HK-2 (cell line): ENCODE results near the gene ANKS1B.

ENCODE experiments used
- DNase-seq: peaks from one replicate; pipeline ENCODE4 v3.0.0-alpha.2; 2018; ENCODE audit not compliant: unreplicated experiment

Gene ANKS1B

GRCh38 chr12:99128246-99128802 is 856.4 kb downstream of the ANKS1B start:
- no peak for DNase-seq

GRCh38 chr12:99122959-99123358 is 861.8 kb downstream of the ANKS1B start:
- DNase-seq, result no peak

DNA sequence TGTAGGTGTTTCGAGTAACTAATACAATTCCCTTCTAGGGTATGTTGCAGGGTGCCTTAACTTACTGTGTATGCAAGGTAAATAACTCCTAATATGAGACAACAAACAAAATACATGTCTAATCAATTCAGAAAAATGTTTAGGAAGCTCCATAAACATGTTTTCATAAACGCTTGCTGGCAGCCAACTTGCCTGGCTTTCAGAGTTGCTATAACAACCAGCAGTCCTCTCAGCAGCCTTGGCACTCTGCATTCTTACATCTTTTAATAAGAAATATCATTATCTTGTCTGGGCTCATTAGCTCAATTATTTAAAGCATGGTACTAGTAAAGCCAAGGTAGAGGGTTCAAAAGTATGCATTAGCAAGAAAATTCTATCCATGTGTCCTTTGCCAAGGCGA is 862.2 kb downstream of the ANKS1B start:
- no peak for DNase-seq

DNA sequence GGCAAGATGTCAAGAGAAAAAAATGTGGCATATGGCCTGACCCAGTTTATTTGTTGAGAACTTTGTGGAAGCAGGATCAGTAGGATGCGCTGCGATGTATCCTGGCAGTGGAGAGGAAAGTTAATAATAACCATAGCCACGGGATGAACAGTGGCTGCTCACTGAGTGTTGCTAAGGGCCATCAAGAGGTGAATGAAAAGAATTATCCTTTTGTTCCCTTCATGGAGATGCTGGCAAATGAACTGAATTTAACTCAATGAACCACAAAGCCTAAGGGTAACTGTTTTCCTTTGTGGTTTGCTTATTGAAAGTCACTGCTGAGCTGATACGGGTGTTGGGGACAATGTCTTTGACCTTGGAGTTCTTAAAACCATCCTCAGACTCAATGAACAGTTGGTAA is 863.2 kb downstream of the ANKS1B start:
- no peak for DNase-seq

- no peak for DNase-seq
These were observed 864.8 kb downstream of the ANKS1B start for GRCh38 chr12:99119943-99120342.

- no peak for DNase-seq
These were observed 865.3 kb downstream of the ANKS1B start for GRCh38 chr12:99119449-99119848.

- DNase-seq, result no peak
These were observed 873.1 kb downstream of the ANKS1B start for GRCh38 chr12:99111600-99111999.

- no peak for DNase-seq
These were observed 873.9 kb downstream of the ANKS1B start for GRCh38 chr12:99110868-99111267.

- DNase-seq, result no peak
These were observed 874.5 kb downstream of the ANKS1B start for GRCh38 chr12:99110212-99110611.

- no peak for DNase-seq
These were observed 875.8 kb downstream of the ANKS1B start for GRCh38 chr12:99108924-99109323.

DNA sequence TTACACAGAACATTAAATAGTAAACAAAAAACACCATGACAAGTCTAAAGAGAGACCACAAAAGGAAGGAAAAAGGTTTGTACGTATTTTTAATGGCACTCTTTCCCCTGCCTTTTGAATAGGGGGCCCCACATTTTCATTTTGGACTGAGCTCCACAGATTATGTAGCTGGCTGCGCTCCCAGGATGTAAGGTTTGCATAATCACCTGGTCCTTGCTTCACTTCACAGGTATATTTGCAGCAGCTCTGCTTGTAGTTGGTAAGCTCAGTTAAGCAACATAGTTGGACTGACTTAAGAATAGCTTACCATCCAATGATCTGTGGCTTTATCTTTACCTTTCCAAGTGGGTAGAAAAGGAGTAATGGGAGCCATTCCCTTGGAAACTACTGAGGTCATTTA is 885.0 kb downstream of the ANKS1B start:
- no peak for DNase-seq

DNA sequence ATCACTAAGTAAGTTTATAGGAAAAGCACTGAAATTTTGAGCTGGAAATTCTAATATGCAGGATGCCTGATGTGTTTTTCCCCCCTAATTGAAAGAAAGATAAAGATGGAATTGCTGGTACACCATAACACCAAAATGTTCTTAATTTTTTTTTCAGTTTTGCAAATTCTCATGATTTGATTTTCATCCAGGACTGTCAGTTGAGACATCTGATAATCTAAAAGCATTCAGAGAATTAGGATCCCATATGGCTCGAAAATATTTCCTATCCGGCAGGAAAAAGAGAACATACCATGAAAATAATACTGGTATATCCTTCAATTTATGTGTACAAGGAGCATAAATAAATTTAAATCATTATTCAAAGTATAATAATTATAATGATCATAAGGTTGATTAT is 887.6 kb downstream of the ANKS1B start:
- DNase-seq, result no peak

DNA sequence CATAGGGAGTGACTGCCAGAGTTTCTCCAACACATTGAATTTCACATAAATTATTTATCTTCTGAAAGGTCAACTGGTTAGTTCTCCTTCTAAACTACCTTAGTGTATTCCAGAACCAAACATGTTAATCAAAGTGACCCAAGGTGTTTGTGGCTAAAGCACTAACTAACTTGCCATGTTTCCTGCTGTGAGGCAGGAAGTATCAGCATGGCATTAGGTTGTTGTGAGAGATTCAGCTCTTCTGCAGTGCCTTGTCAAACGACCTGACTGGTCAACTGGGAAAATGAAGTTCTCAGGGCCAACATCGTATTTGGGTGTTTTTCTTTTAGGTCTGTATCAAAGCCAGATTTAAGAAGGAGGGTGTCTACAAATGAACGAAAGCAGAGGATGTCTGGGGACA is 891.6 kb downstream of the ANKS1B start:
- DNase-seq, result no peak

GRCh38 chr12:99092100-99092851 is 892.5 kb downstream of the ANKS1B start:
- DNase-seq, result no peak

- no peak for DNase-seq
These were observed 897.5 kb downstream of the ANKS1B start for GRCh38 chr12:99087278-99087677.

DNA sequence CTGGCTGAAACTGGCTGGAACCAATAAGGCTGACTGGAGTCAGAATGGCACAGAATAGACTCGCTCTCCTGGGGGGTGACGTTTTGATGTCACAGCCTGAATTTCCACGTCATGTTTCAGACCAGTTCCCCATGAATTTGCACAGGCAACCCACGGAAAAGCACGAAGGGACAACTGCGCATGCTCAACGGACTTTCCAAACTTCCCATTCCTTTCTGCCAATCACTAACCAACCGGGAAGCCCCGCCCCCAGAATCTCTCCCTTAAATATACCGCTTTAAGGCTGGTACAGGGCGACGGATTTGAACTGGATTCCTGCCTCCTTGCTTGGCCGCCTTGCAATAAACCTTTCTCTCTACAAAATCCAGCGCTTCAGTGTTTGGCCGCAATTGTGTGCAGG is 904.9 kb downstream of the ANKS1B start:
- DNase-seq, result no peak

GRCh38 chr12:99068993-99069747 is 915.6 kb downstream of the ANKS1B start:
- DNase-seq, result no peak

DNA sequence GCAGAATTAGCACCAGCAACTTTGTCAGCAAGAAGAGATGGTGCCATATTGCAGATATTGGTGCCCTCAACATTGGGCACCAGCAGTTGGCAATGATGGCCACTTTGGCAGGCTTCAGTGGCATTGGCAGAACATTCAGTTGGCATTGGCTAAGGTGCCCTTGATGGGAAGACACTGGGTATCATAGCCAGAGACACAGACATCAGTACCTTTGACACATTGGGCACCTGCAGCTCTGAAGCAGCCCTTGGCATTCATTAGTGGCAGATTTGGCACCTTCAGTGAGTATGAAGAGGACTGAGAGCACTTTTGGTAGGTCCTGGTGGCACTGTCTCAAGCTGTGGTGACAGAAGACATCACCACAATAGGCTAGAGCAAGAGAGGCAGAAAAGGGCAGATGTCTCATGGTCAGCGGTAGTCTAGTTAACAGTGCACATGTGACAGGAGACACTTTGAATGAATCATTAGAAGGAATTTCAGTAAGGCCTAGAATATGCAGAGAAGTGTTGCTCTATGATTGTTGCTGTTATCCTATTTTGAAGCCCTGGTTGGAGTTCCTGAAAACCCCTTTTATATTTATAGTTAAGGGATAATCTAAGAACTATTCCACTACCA is 917.5 kb downstream of the ANKS1B start:
- no peak for DNase-seq

- no peak for DNase-seq
These were observed 918.0 kb downstream of the ANKS1B start for GRCh38 chr12:99066726-99067125.

DNA sequence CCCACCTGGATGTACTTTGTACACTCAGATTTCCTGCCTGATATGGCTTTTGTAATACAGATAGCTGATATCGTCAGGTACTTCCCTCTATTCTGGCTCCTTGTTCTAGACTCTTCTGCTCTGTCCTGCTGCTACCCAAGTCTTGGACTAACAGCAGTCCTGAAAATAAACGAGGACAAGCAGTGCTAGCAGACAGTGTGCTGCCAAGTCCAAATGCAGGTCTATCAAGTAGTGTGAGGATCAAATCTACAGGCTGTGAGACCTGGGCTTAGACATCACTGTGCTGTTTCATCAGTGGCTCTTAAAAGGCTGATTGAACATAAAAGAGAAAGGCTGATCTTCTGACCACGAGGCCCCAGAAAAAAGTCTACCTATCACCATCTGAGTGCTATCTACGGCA is 921.6 kb downstream of the ANKS1B start:
- no peak for DNase-seq

DNA sequence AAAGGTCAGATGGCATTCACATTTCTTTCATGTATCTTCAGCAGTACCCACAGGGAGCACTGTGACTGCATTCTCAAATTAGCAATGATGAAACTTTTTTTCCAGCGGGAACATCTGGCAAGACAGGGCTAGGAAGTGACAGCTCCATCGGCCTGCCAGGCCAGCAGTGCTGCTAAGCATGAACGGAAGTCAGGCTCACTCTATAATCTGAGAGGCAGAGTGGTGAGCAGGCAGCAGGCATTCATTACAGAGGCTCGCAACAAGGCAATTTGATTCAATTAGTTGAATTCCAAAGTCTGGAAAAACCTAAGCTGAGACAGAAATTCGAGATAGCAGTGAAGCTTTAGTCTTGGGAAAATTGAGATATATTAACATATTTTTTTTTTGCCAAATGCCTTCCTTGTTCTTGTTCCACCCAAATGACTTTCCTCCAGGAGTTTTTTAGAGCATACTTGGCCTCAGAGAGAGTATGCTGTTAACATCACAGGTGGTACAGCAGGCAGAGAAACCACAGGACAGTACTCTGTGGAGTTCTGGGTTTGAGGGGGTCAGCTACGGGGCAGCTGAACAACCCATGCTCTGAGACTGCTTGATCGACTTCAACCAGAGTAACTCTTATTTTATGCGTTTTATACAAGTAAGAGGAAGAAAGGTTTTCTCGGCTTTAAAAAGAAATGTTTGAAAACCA is 924.8 kb downstream of the ANKS1B start:
- no peak for DNase-seq

DNA sequence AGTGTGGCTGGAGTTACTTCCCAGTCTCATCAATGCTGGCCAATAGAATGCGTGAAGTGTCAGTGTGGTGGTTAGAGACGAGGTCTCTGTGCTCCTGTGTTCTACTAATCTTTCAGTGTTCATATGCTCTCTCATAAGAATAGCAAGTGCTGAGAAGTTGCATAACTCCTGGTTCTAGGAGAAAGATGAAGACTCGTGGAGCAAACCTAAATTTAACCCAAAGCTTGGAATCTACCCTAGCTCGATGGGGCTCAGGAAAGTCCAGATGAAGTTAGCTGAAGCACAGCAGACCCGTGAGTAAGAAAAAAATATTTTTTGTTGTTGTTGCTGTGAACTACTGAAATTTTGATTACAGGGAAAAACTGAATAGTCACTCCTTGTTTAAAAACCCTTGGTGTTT is 927.1 kb downstream of the ANKS1B start:
- DNase-seq, result no peak
